Measurements from ENCODE around the gene PUM1. TPM values are rescaled to one million over a fixed set of nuclear protein-coding genes. Genes with fewer than 3 reads are reported as not detected.
"Not testable (repeated sequence)": the region's sequence is repeated elsewhere in the genome, so short reads cannot be mapped to it uniquely, and the experiment has no call there.

PUM1 gene
- total RNA-seq, 1 donor from 2014 or later, result 51.2 TPM

GRCh38 chr1:30968220-30968971 is 97.1 kb downstream of the PUM1 start:
- peak; percentile 55 for DNase-seq (ENCODE audit: low spot score)
- peak; percentile 90 for ATAC-seq

GRCh38 chr1:30966690-30967369 is 98.7 kb downstream of the PUM1 start:
- no peak for DNase-seq (ENCODE audit: low spot score)
- no peak for ATAC-seq

- DNase-seq (ENCODE audit: low spot score), result no peak
- no peak for ATAC-seq
Measured at GRCh38 chr1:30965924-30966599, 99.5 kb downstream of the PUM1 start.

- ATAC-seq, result no peak
Measured at GRCh38 chr1:30964706-30965105, 100.8 kb downstream of the PUM1 start.

GRCh38 chr1:30962609-30963508 is 102.7 kb downstream of the PUM1 start:
- DNase-seq (ENCODE audit: low spot score), result no peak
- peak; percentile 73 for ATAC-seq

More at GRCh38 chr1:30964706-30965105, 100.8 kb downstream of the PUM1 start:
- no peak for DNase-seq (ENCODE audit: low spot score)

GRCh38 chr1:30957560-30958222 is 107.8 kb downstream of the PUM1 start:
- no peak for ATAC-seq
- no peak for DNase-seq (ENCODE audit: low spot score)

- DNase-seq (ENCODE audit: low spot score), result no peak
- ATAC-seq, result no peak
Measured at GRCh38 chr1:30955448-30956015, 110.0 kb downstream of the PUM1 start.

GRCh38 chr1:30953685-30954084 is 111.8 kb downstream of the PUM1 start:
- no peak for ATAC-seq

GRCh38 chr1:30952098-30952497 is 113.4 kb downstream of the PUM1 start:
- ATAC-seq, result no peak

More at GRCh38 chr1:30953685-30954084, 111.8 kb downstream of the PUM1 start:
- no peak for DNase-seq (ENCODE audit: low spot score)

GRCh38 chr1:30950700-30951099 is 114.8 kb downstream of the PUM1 start:
- DNase-seq (ENCODE audit: low spot score), result no peak
- peak; percentile 48 for ATAC-seq

More at GRCh38 chr1:30952098-30952497, 113.4 kb downstream of the PUM1 start:
- DNase-seq (ENCODE audit: low spot score), result no peak

- no peak for DNase-seq (ENCODE audit: low spot score)
- ATAC-seq, result no peak
Measured at GRCh38 chr1:30950053-30950452, 115.5 kb downstream of the PUM1 start.

GRCh38 chr1:30949487-30949838 is 116.1 kb downstream of the PUM1 start:
- peak; percentile 27 for ATAC-seq

GRCh38 chr1:30948813-30949486 is 116.6 kb downstream of the PUM1 start:
- ATAC-seq, result peak; percentile 41
- not testable (repeated sequence) for DNase-seq (ENCODE audit: low spot score)

More at GRCh38 chr1:30949487-30949838, 116.1 kb downstream of the PUM1 start:
- DNase-seq (ENCODE audit: low spot score), result not testable (repeated sequence)

- ATAC-seq, result no peak
- no peak for DNase-seq (ENCODE audit: low spot score)
Measured at GRCh38 chr1:30948278-30948677, 117.2 kb downstream of the PUM1 start.

GRCh38 chr1:30947212-30947611 is 118.3 kb downstream of the PUM1 start:
- ATAC-seq (no peak), DNase-seq (ENCODE audit: low spot score) (no peak)

- no peak for DNase-seq (ENCODE audit: low spot score)
- no peak for ATAC-seq
Measured at GRCh38 chr1:30942326-30942963, 123.1 kb downstream of the PUM1 start.

GRCh38 chr1:30940541-30940940 is 125.0 kb downstream of the PUM1 start:
- DNase-seq (ENCODE audit: low spot score) (no peak), ATAC-seq (no peak)

GRCh38 chr1:30936541-30937171 is 128.9 kb downstream of the PUM1 start:
- DNase-seq (ENCODE audit: low spot score) (no peak), ATAC-seq (no peak)

Data from left lobe of liver (tissue), 2 donors.